K562 (cell line): Measurements from ENCODE around the gene COL9A3. TPM values are rescaled to one million over a fixed set of nuclear protein-coding genes. Genes with fewer than 3 reads are reported as not detected.
A peak's percentile ranks its signal among the peaks of the same experiment; 100 is the strongest.

ENCODE experiments used
- ATAC-seq: fragments of 200-7000 bp; cut with Tn5 transposase; 3 replicates; pipeline ENCODE4 v1.9.1; 2020; ENCODE audit warnings: moderate library complexity
- BruUV-seq: library from RNA; stranded (reverse); fragments of 400-500 nt; replicated peaks from 2 replicates; lab custom pipeline; 2021; lab: Mats Ljungman, UMichigan
- CTCF ChIA-PET: fragments of 300-600 bp; formaldehyde crosslinking; extraction: SDS; loops from one replicate; lab custom pipeline; 2021; ENCODE audit warnings: low intra/inter-chr PET ratio; lab: Yijun Ruan, JAX
- POLR2A ChIA-PET: fragments of 300-600, 350-650 bp; sonication (Branson Sonifier 250); formaldehyde crosslinking; extraction: SDS; loops from one replicate; lab custom pipeline; 2021; ENCODE audit warnings: antibody characterized with exemption, inconsistent platforms; lab: Yijun Ruan, JAX
- DNase-seq, 4 experiments: peaks; one replicate each; pipeline versions ENCODE4 v3.0.0 to v3.0.0-alpha.2; 2011 to 2018; ENCODE audit warnings: low spot score in 3 of 4, mixed read lengths in 3 of 4; ENCODE audit errors: extremely low read depth in 1 of 4
- FAIRE-seq: peaks from 2 replicates; lab custom pipeline; 2011; peaks lifted over from hg19 to GRCh38; lab: Jason Lieb, UNC
- H2AFZ ChIP-seq: 2 replicates; pipeline ENCODE4 v1.6.0; 2011; ENCODE audit warnings: low read depth, low read length, control low read depth, inconsistent platforms
- H3K27ac ChIP-seq: fragments of 200-600 bp; 3 replicates; pipeline ENCODE4 v1.8.0; 2011; ENCODE audit warnings: low read depth, mild to moderate bottlenecking, control low read depth, inconsistent platforms, low read length, moderate library complexity, mixed read lengths; ENCODE audit errors: extremely low read depth
- H3K27me3 ChIP-seq, 2 experiments: fragments of 300-600 bp in 1 of 2; 2 replicates in 1 of 2; 3 replicates in 1 of 2; pipeline versions ENCODE4 v1.6.0 to v1.8.0; 2011; ENCODE audit warnings: inconsistent platforms in 2 of 2, low read length in 2 of 2, mild to moderate bottlenecking in 1 of 2, mixed read lengths in 1 of 2, moderate library complexity in 1 of 2; ENCODE audit not compliant: control insufficient read depth in 2 of 2, insufficient read depth in 2 of 2
- H3K36me3 ChIP-seq: fragments of 300-600 bp; 3 replicates; pipeline ENCODE4 v1.8.0; 2011; ENCODE audit warnings: mild to moderate bottlenecking, low read length, inconsistent platforms; ENCODE audit not compliant: control insufficient read depth, insufficient read depth
- H3K4me1 ChIP-seq, 2 experiments: fragments of 200-600 bp in 1 of 2; replicated peaks in 1 of 2; 2 replicates in 1 of 2; 3 replicates in 1 of 2; pipeline versions ENCODE4 v1.5.1 to v1.8.0; 2011; ENCODE audit warnings: inconsistent platforms in 2 of 2, low read length in 2 of 2, mild to moderate bottlenecking in 1 of 2, mixed read lengths in 1 of 2, moderate library complexity in 1 of 2; ENCODE audit not compliant: control insufficient read depth in 2 of 2, insufficient read depth in 2 of 2
- H3K4me2 ChIP-seq: 2 replicates; pipeline ENCODE4 v1.6.1; 2011; ENCODE audit warnings: low read length, control low read depth, inconsistent platforms, mixed read lengths; ENCODE audit not compliant: insufficient read depth
- H3K4me3 ChIP-seq: fragments of 200-600 bp; sonication (generic), shearing (Covaris generic); 2 replicates; pipeline ENCODE4 v1.5.1; 2016; ENCODE audit warnings: control low read depth, inconsistent platforms
- H3K79me2 ChIP-seq: fragments of 200-600 bp; 3 replicates; pipeline ENCODE4 v1.8.0; 2011; ENCODE audit warnings: low read length, inconsistent platforms; ENCODE audit not compliant: control insufficient read depth, insufficient read depth
- H3K9ac ChIP-seq, 2 experiments: 2 replicates each; pipeline versions ENCODE4 v1.6.0 to v1.6.1; 2011; ENCODE audit warnings: low read depth in 2 of 2, low read length in 2 of 2, control low read depth in 1 of 2, inconsistent platforms in 1 of 2, mild to moderate bottlenecking in 1 of 2, mixed read lengths in 1 of 2; ENCODE audit not compliant: insufficient read depth in 1 of 2
- H3K9me1 ChIP-seq: one replicate; pipeline ENCODE4 v1.6.0; 2011; ENCODE audit warnings: inconsistent platforms, mild to moderate bottlenecking, low read length, moderate library complexity; ENCODE audit not compliant: control insufficient read depth, insufficient read depth
- H3K9me3 ChIP-seq: replicated peaks from 2 replicates; pipeline ENCODE4 v1.5.1; 2011; ENCODE audit warnings: low read depth, low read length, inconsistent platforms; ENCODE audit not compliant: control insufficient read depth, insufficient read depth
- H4K20me1 ChIP-seq: replicated peaks from 2 replicates; pipeline ENCODE4 v1.6.1; 2011; ENCODE audit warnings: low read length, inconsistent platforms, mixed read lengths; ENCODE audit not compliant: control insufficient read depth, insufficient read depth
- E2F1 ChIP-seq: sonication (generic); formaldehyde crosslinking; IDR thresholded peaks from 2 replicates; pipeline ENCODE4 v1.8.1; 2023; ENCODE audit warnings: mild to moderate bottlenecking, missing genetic modification reagents, moderate library complexity
- E2F8 ChIP-seq: fragments of 450-650 bp; IDR thresholded peaks from 2 replicates; pipeline ENCODE4 v1.7.1; 2018; ENCODE audit warnings: mild to moderate bottlenecking, low read depth; ENCODE audit not compliant: partially characterized antibody
- L3MBTL2 ChIP-seq: fragments of 450-650 bp; IDR thresholded peaks from 2 replicates; pipeline ENCODE4 v1.6.1; 2016; ENCODE audit warnings: mild to moderate bottlenecking, moderate library complexity
- MCM5 ChIP-seq: fragments of 450-650 bp; IDR thresholded peaks from 2 replicates; pipeline ENCODE4 v1.6.1; 2016; ENCODE audit warnings: low read depth
- ZHX1 ChIP-seq: fragments of 150-350 bp; conservative IDR thresholded peaks from 2 replicates; pipeline ENCODE4 v1.6.1; 2014; ENCODE audit warnings: low read length
- WGBS: fragments of 100-300 bp; shearing (Covaris generic); methylation state at CpG from one replicate; pipeline ENCODE4 v1.1.6; 2016; ENCODE audit warnings: low coverage, mixed read lengths; ENCODE audit not compliant: insufficient coverage; ENCODE audit errors: missing lambda C conversion rate; 5-methylcytosine and 5-hydroxymethylcytosine counted together
- in situ Hi-C: fragments of 300-500 bp; cut with MboI; formaldehyde crosslinking; loops from 4 replicates; pipeline ENCODE4 v1.15.0; 2018; ENCODE audit warnings: inconsistent platforms, mixed read lengths
- intact Hi-C: fragments of 100-400 bp; cut with micrococcal nuclease; formaldehyde crosslinking; loops from 2 replicates; pipeline ENCODE4 v1.14.2; 2022
- polyA plus RNA-seq, 8 experiments: library from polyadenylated mRNA; depleted of rRNA in 4 of 8; stranded (reverse) in 5 of 8; unstranded in 3 of 8; fragments of >200 nt; fragmentation: Nextera tagmentation in 2 of 8; fragmentation: Illumina TruSeq in 1 of 8; extraction: Ambion mirVana in 2 of 8; extraction: Trizol in 1 of 8; gene quantifications; 2 replicates each; pipeline versions ENCODE4 v1.2.1 to v1.2.3, GENCODE V29; 2011 to 2014; ENCODE audit warnings: inconsistent platforms in 1 of 8, missing spikeins in 1 of 8
- total RNA-seq, 7 experiments: library from RNA; depleted of rRNA in 6 of 7; stranded (reverse); fragments of >200 nt in 6 of 7; fragmentation: Illumina TruSeq in 2 of 7; extraction: Trizol in 2 of 7; gene quantifications; 2 replicates each; pipeline versions ENCODE4 v1.2.1 to v1.2.3, GENCODE V29; 2011 to 2021; ENCODE audit warnings: low replicate concordance in 1 of 7

Gene COL9A3
- total and polyA plus RNA-seq, 9 of the 15 experiments (the other 6 are each of a cell fraction or from before 2014, with no cell fraction given), result 0.14 to 3.6 (median 0.88) TPM; not detected in 1

GRCh38 chr20:62809530-62810428 lies 7.1 kb upstream of the COL9A3 start:
- ChIA-PET CTCF (interaction anchor here (2.7 kb wide), 1 partner anchor 141 kb away, joined by 21 read pairs; no protein-coding TSS in a partner anchor), POLR2A (interaction anchor here (0.6 to 1.7 kb wide), 4 partner anchors 9 to 402 kb away, joined by 3 to 6 read pairs (median 3); no protein-coding TSS in a partner anchor)
- in situ Hi-C loops, result loop anchor here (10.0 kb wide), 1 partner anchor 315 kb away; no protein-coding TSS in a partner anchor
- 97% methylated on average over 16 of the region's 24 CpGs for WGBS
- TF ChIP-seq E2F1 (no peak), MCM5 (no peak), ZHX1 (no peak), L3MBTL2 (no peak), E2F8 (no peak)
- H2AFZ ChIP-seq, result no peak overlapping the region
- peaks cover 24% of the 10 kb centered on the region for H3K79me2 ChIP-seq
- no peaks in the 10 kb centered on the region for H3K9me3 ChIP-seq
- ATAC-seq (no peak), DNase-seq (no peak), FAIRE-seq (no peak)
- no TSS peak for BruUV-seq
- H3K4me2 ChIP-seq, result no peak overlapping the region
- H4K20me1 ChIP-seq, result peaks cover 4% of the 10 kb centered on the region
- H3K9me1 ChIP-seq, result no peaks in the 10 kb centered on the region
- no peaks in the 10 kb centered on the region for H3K27me3 ChIP-seq
- H3K27ac ChIP-seq, result no peak overlapping the region
- H3K4me1 ChIP-seq, result peaks cover 7 to 74% of the 10 kb centered on the region in 2 experiments
- peak overlapping the region in 1 of 2 experiments; percentile 64; a peak in 1 of 4 replicates for H3K9ac ChIP-seq
- H3K4me3 ChIP-seq, result no peak overlapping the region
- intact Hi-C loops, result loop anchor here (5.0 kb wide), 2 partner anchors 142 to 187 kb away; no protein-coding TSS in a partner anchor
- H3K36me3 ChIP-seq, result peaks cover 61% of the 10 kb centered on the region; the same call in 2 of the 3 replicates
